GM18870 (cell line): Measurements from ENCODE around the gene SEC61B.
A peak's percentile ranks its signal among the peaks of the same experiment; 100 is the strongest.
"Not testable (repeated sequence)": the region's sequence is repeated elsewhere in the genome, so short reads cannot be mapped to it uniquely, and the experiment has no call there.

Source experiments
- ATAC-seq: cut with Tn5 transposase; IDR thresholded peaks from one replicate; pipeline ENCODE4 v1.9.1; 2021; ENCODE audit warnings: moderate library complexity; ENCODE audit not compliant: unreplicated experiment

Gene SEC61B

GRCh38 chr9:99190597-99191283, 31.3 kb upstream of the SEC61B start:
- no peak for ATAC-seq

- no peak for ATAC-seq
These were observed 29.2 kb upstream of the SEC61B start for GRCh38 chr9:99192786-99193465.

GRCh38 chr9:99193466-99193821, 28.6 kb upstream of the SEC61B start:
- ATAC-seq: no peak

GRCh38 chr9:99196484-99196883, 25.6 kb upstream of the SEC61B start:
- ATAC-seq: not testable (repeated sequence)

GRCh38 chr9:99197124-99197630, 24.9 kb upstream of the SEC61B start:
- no peak for ATAC-seq

- no peak for ATAC-seq
These were observed 24.1 kb upstream of the SEC61B start for GRCh38 chr9:99197987-99198386.

- ATAC-seq: no peak
These were observed 22.0 kb upstream of the SEC61B start for GRCh38 chr9:99199938-99200539.

GRCh38 chr9:99201603-99202002, 20.5 kb upstream of the SEC61B start:
- no peak for ATAC-seq

- ATAC-seq: no peak
These were observed 11.5 kb upstream of the SEC61B start for GRCh38 chr9:99210572-99210971.

- ATAC-seq: no peak
These were observed 10.3 kb upstream of the SEC61B start for GRCh38 chr9:99211746-99212145.

- ATAC-seq: no peak
These were observed 8.9 kb upstream of the SEC61B start for GRCh38 chr9:99213197-99213596.

- ATAC-seq: no peak
These were observed 6.0 kb upstream of the SEC61B start for GRCh38 chr9:99216073-99216472.

GRCh38 chr9:99220011-99220410, 2.1 kb upstream of the SEC61B start:
- no peak for ATAC-seq

GRCh38 chr9:99221266-99221620, 839 bp upstream of the SEC61B start:
- ATAC-seq: no peak

- ATAC-seq: peak; percentile 19
These were observed 561 bp downstream of the SEC61B start for GRCh38 chr9:99222416-99223270.

GRCh38 chr9:99224445-99224844, 2.4 kb downstream of the SEC61B start:
- ATAC-seq: no peak

- ATAC-seq: no peak
These were observed 4.0 kb downstream of the SEC61B start for GRCh38 chr9:99226054-99226453.

- no peak for ATAC-seq
These were observed 8.1 kb downstream of the SEC61B start for GRCh38 chr9:99230206-99230605.

- ATAC-seq: no peak
These were observed 9.6 kb downstream of the SEC61B start for GRCh38 chr9:99231711-99232110.

GRCh38 chr9:99234618-99235017, 12.5 kb downstream of the SEC61B start:
- ATAC-seq: no peak

- ATAC-seq: no peak
These were observed 13.0 kb downstream of the SEC61B start for GRCh38 chr9:99235069-99235468.
